HepG2 (cell line): ENCODE results near the gene RPL38. TPM values are rescaled to one million over a fixed set of nuclear protein-coding genes. Genes with fewer than 3 reads are reported as not detected.

Source experiments
- ARNT ChIP-seq: fragments of 450-650 bp; IDR thresholded peaks from 2 replicates; pipeline ENCODE4 v1.6.1; 2017
- ATF2 ChIP-seq: sonication (generic); formaldehyde crosslinking; IDR thresholded peaks from 2 replicates; pipeline ENCODE4 v1.4.0; 2020; ENCODE audit warnings: missing genetic modification reagents
- BRD4 ChIP-seq: sonication (generic); formaldehyde crosslinking; IDR thresholded peaks from 2 replicates; pipeline ENCODE4 v1.4.0; 2020; ENCODE audit warnings: missing genetic modification reagents
- CEBPB ChIP-seq: IDR thresholded peaks from 2 replicates; pipeline ENCODE4 v1.6.1; 2011; ENCODE audit warnings: low read depth, low read length, improper control_type of control experiment, borderline replicate concordance
- HMG20A ChIP-seq: IDR thresholded peaks from 2 replicates; pipeline ENCODE4 v1.6.1; 2016; ENCODE audit warnings: borderline replicate concordance
- HNRNPUL1 ChIP-seq: fragments of 200-400 bp; formaldehyde crosslinking; IDR thresholded peaks from 2 replicates; pipeline ENCODE4 v1.6.1; 2017; ENCODE audit warnings: low read depth, mild to moderate bottlenecking, low read length, moderate library complexity
- HOXA5 ChIP-seq: sonication (generic); formaldehyde crosslinking; IDR thresholded peaks from 2 replicates; pipeline ENCODE4 v1.4.0; 2020; ENCODE audit warnings: missing genetic modification reagents
- KMT2B ChIP-seq: IDR thresholded peaks from 2 replicates; pipeline ENCODE4 v1.6.1; 2016; ENCODE audit warnings: missing genetic modification reagents, missing compliant biosample characterization
- MTF1 ChIP-seq: sonication (generic); formaldehyde crosslinking; IDR thresholded peaks from 2 replicates; pipeline ENCODE4 v1.5.0; 2020; ENCODE audit warnings: missing genetic modification reagents
- PRMT3 ChIP-seq: sonication (generic); formaldehyde crosslinking; IDR thresholded peaks from 2 replicates; pipeline ENCODE4 v1.8.1; 2022; ENCODE audit warnings: low read depth, mild to moderate bottlenecking, moderate library complexity, missing genetic modification reagents, borderline replicate concordance
- RXRA ChIP-seq: sonication (generic); formaldehyde crosslinking; IDR thresholded peaks from 2 replicates; pipeline ENCODE4 v1.5.1; 2020; ENCODE audit warnings: missing genetic modification reagents
- STAT5B ChIP-seq: sonication (generic); formaldehyde crosslinking; IDR thresholded peaks from 2 replicates; pipeline ENCODE4 v1.4.0; 2020; ENCODE audit warnings: missing genetic modification reagents
- ZNF574 ChIP-seq: sonication (generic); formaldehyde crosslinking; IDR thresholded peaks from 2 replicates; pipeline ENCODE4 v1.4.0; 2020; ENCODE audit warnings: missing genetic modification reagents
- ZNF710 ChIP-seq: sonication (generic); formaldehyde crosslinking; IDR thresholded peaks from 2 replicates; pipeline ENCODE4 v1.5.0; 2020; ENCODE audit warnings: mild to moderate bottlenecking, missing genetic modification reagents, borderline replicate concordance
- ZNF883 ChIP-seq: sonication (generic); formaldehyde crosslinking; IDR thresholded peaks from 2 replicates; pipeline ENCODE4 v1.5.1; 2020; ENCODE audit warnings: mild to moderate bottlenecking, missing genetic modification reagents; ENCODE audit errors: not compliant biosample characterization
- polyA plus RNA-seq, 8 experiments: library from polyadenylated mRNA; depleted of rRNA in 3 of 8; stranded (reverse) in 7 of 8; unstranded in 1 of 8; fragments of >200 nt; fragmentation: Illumina TruSeq in 4 of 8; extraction: Trizol in 4 of 8; gene quantifications; 2 replicates each; pipeline versions ENCODE4 v1.2.1 to v1.2.3, GENCODE V29; 2011 to 2016; ENCODE audit warnings: low read depth in 4 of 8, missing spikeins in 1 of 8, mixed read lengths in 1 of 8; ENCODE audit not compliant: insufficient read depth in 1 of 8
- total RNA-seq, 5 experiments: library from RNA; depleted of rRNA; stranded (reverse); fragments of >200 nt; fragmentation: Illumina TruSeq; extraction: Trizol; gene quantifications; 2 replicates each; pipeline ENCODE4 v1.2.3, GENCODE V29; 2016; ENCODE audit warnings: low read depth in 1 of 5
- TF ChIP-seq, protein P1 (sequence below): sonication (generic); formaldehyde crosslinking; IDR thresholded peaks from 2 replicates; pipeline ENCODE4 v1.4.0; 2020; ENCODE audit warnings: missing genetic modification reagents, borderline replicate concordance

RPL38 gene
- total and polyA plus RNA-seq, 2 of the 13 experiments (the other 11 are each of a cell fraction or from before 2014, with no cell fraction given), result 2,370 to 2,372 TPM

DNA sequence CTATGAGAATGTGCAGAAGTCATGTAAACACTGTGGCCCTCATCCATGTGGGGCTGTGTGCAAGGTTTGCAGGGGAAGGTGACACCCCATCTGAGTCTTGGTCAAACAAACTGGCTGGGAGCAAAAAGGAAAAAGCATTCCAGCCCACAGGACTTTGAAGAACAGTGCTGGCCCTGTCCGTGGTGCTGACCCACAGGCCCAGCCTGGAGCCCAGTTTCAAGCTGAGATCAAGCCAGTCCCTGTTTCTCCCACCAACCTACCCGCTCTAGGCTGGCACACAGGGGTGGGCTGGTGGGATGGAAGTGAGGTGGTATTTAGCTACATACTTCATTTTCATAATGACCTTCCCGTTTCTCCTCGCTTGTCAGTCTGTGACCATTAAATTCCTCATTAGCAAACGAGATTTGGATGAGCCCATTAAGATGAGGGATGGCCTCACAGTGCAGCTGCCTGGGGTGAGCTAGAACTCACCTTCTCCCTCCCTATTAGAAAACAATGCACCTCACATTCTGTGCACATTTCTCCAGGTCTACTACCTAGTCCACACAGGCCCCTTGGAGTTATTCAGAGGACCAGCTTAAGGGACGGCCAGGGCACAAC, 12.6 kb upstream of the RPL38 start (continued):
- TF ChIP-seq HNRNPUL1, result no peak
- TF ChIP-seq RXRA (CRISPR knock-in tag), result no peak; the same call in 1 of the 2 replicates
- TF ChIP-seq, protein P1, sequence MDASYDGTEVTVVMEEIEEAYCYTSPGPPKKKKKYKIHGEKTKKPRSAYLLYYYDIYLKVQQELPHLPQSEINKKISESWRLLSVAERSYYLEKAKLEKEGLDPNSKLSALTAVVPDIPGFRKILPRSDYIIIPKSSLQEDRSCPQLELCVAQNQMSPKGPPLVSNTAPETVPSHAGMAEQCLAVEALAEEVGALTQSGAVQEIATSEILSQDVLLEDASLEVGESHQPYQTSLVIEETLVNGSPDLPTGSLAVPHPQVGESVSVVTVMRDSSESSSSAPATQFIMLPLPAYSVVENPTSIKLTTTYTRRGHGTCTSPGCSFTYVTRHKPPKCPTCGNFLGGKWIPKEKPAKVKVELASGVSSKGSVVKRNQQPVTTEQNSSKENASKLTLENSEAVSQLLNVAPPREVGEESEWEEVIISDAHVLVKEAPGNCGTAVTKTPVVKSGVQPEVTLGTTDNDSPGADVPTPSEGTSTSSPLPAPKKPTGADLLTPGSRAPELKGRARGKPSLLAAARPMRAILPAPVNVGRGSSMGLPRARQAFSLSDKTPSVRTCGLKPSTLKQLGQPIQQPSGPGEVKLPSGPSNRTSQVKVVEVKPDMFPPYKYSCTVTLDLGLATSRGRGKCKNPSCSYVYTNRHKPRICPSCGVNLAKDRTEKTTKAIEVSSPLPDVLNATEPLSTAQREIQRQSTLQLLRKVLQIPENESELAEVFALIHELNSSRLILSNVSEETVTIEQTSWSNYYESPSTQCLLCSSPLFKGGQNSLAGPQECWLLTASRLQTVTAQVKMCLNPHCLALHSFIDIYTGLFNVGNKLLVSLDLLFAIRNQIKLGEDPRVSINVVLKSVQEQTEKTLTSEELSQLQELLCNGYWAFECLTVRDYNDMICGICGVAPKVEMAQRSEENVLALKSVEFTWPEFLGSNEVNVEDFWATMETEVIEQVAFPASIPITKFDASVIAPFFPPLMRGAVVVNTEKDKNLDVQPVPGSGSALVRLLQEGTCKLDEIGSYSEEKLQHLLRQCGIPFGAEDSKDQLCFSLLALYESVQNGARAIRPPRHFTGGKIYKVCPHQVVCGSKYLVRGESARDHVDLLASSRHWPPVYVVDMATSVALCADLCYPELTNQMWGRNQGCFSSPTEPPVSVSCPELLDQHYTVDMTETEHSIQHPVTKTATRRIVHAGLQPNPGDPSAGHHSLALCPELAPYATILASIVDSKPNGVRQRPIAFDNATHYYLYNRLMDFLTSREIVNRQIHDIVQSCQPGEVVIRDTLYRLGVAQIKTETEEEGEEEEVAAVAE (CRISPR knock-in tag), result 0 out of 2 replicates have a peak, but pooled peaks have one; percentile 55
- TF ChIP-seq BRD4 (CRISPR knock-in tag), result no peak
- TF ChIP-seq ZNF883 (CRISPR knock-in tag), result no peak
- no peak for TF ChIP-seq STAT5B (CRISPR knock-in tag)
- no peak for TF ChIP-seq ZNF710
- peak; percentile 63 for TF ChIP-seq ZNF574
- no peak for TF ChIP-seq HMG20A (CRISPR knock-in tag)
- no peak for TF ChIP-seq KMT2B (CRISPR knock-in tag)
- TF ChIP-seq HOXA5 (CRISPR knock-in tag), result 0 out of 2 replicates have a peak, but pooled peaks have one; percentile 59
- 0 out of 2 replicates have a peak, but pooled peaks have one; percentile 30 for TF ChIP-seq MTF1 (CRISPR knock-in tag)
- peak; percentile 46; the same call in 1 of the 2 replicates for TF ChIP-seq ATF2 (CRISPR knock-in tag)
- no peak for TF ChIP-seq PRMT3 (CRISPR knock-in tag)
- TF ChIP-seq CEBPB, result no peak
- no peak for TF ChIP-seq ARNT
